ENCODE measurements around the gene FURIN.
"Not testable (repeated sequence)": the region's sequence is repeated elsewhere in the genome, so short reads cannot be mapped to it uniquely, and the experiment has no call there.

Gene FURIN

GRCh38 chr15:90868261-90868689 is at the start of gene FURIN:
Gene FURIN, plus strand, starts transcription at chr15:90868588. Its CDS starts 7,153 bp downstream, at chr15:90875741.
- peak; percentile 76 for DNase-seq

DNA sequence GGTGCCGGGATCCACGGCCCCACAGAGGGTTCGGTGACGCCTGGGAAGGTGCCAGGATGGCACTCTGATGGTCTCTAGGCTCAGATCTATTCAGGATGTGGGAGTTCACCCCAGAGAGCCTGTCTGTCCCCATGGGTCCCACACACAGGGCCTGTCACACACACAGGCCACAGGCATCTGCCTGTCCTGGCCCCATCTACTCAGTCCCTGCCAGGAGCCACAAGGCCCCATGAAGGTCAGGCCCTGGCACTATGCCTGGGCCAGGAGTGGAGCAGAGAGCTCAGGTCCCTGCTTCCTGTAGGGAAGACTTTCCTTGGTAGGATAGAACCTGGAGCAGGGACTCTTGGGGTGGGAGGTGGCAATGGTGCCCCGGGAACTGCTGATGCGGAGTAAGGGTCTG is 49.0 kb upstream of the FURIN start:
- no peak for DNase-seq

DNA sequence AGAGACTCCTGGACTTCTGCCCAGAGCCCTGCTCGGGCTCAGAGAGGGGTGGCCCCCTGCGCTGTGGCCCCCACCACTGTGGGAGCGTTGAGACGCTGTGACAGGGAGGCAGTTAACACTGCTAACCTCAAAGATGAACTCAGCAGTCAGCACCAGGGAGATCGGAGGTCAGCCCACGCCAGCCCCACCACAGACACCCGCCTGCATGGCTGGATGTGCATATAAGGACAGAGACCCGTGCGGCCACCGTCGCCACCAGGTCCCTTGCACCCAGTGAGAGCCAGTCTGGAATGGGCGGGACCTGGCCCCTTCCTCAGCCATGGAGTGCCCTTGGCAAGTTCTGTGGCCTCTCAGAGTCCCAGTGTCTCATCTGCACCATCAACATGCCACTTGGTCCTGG is 48.5 kb upstream of the FURIN start:
- DNase-seq, result no peak

GRCh38 chr15:90820481-90820880 is 47.9 kb upstream of the FURIN start:
- no peak for DNase-seq

DNA sequence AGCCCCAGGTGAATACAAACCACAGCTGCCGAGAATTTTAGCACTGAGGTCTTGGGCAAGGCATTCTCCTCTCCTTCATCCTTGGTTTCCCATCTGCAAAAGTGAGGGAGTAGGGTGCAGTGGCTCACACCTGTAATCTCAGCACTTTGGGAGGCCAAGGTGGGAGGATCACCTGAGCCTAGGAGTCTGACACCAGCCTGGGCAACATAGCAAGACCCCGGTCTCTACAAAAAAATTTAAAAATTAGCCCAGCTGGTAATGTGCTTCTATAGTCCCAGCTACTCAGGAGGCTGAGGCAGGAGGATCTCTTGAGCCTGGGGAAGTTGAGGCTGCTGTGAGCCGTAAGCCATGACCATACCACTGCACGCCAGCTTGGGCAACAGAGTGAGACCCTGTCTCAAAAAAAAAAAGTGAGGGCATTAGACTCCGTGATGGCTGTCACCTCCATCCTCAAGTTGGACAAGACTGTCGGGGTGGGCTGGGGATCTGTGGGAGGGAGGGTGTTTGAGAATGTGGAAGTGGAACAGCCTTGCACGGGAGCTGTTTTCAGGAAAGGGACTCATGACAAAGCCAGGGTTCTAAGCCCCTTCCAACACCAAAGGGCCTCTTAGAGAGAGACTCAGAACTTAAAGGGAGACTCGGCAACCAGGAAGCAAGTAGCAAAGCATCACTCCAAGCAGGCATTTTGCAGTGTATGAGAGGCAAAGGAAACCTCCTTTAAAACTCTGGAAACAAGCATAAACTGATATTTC is 46.0 kb upstream of the FURIN start:
- DNase-seq, result no peak

DNA sequence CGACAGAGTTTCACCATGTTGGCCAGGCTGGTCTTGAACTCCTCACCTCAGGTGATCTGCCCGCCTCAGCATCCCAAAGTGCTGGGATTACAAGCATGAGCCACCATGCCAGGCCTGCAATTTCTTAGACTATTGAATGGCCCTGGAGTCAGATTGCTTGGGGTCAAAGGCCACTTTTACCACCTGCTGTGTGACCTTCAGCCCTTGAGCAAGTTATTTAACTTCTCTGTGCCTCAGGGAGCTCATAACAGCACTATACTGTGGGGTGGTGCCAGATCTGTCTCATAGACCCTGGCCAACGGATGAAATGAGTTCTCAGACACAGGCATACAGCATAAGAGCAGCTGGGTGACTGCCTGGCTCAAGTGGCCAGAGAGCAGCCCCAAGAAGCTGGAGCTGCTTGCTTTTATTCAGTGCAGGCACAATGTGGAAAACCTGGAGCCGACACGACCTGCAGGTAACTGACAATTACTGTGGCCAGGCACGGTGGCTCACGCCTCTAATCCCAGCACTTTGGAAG is 44.9 kb upstream of the FURIN start:
- no peak for DNase-seq

GRCh38 chr15:90825115-90825899 is 43.1 kb upstream of the FURIN start:
- not testable (repeated sequence) for DNase-seq

DNA sequence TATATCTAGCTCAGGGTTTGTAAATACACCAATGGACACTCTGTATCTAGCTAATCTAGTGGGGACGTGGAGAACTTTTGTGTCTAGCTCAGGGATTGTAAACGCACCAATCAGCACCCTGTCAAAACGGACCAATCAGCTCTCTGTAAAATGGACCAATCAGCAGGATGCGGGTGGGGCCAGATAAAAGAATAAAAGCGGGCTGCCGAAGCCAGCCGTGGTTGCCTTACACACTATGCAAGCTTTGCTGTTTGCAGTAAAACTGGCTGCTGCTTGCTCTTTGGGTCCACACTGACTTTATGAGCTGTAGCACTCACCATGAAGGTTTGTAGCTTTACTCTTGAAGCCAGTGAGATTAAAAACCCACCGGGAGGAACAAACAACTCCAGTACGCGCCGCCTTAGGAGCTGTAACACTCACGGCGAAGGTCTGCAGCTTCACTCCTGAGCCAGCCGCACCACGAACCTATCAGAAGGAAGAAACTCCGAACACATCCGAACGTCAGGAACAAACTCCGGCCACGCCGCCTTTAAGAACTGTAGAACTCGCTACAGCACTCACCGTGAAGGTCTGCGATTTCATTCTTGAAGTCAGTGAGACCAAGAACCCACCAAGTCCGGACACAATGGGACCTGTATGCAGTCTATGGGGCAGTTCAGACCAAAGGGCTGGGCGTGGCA is 42.0 kb upstream of the FURIN start:
- DNase-seq, result not testable (repeated sequence)

DNA sequence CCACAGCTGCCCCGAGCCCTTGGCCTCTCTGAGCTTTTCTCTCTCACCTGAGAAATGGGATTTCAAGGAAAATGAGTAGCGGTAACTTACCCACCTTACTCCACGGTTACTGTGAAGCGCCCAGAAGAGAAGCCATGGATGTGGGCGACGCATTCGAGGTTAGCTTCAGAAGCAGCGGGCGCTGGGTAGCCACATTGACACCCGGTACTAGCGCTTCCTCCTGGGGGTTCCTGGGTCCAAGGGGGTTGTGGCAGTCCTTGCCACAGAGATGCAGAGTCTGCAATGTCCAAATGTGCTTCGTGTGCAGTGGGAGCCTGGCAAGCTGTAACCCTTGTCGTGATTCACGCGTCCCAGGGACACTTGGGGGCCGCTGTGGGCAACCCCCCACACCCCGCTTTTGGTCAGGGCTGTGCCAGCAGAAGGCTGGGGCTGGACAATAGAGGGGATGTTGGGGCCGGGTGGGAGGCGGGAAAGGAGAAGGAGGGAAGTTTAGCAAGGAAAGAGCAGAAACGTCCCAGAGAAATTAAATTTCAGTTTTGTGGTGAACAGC is 41.4 kb upstream of the FURIN start:
- DNase-seq, result no peak

DNA sequence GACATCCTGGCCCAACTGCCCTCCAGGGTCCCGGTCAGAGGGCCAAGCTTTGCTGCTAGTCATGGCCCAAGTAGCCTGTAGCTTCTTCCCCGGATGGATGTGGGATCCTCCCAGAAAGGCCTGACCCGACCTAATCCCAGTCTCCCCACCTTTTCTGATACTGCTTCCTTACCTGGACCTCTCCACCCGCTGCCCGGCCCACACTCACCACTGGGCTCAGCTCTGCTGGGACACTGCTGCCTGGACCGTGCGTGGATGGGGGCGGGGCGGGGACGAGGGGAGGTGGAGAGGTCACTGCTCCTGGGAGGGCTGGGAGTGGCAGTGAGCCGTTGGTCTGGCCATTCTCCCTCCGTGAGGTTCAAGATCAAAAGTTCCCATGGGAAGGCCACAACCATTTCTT is 40.3 kb upstream of the FURIN start:
- DNase-seq, result no peak

DNA sequence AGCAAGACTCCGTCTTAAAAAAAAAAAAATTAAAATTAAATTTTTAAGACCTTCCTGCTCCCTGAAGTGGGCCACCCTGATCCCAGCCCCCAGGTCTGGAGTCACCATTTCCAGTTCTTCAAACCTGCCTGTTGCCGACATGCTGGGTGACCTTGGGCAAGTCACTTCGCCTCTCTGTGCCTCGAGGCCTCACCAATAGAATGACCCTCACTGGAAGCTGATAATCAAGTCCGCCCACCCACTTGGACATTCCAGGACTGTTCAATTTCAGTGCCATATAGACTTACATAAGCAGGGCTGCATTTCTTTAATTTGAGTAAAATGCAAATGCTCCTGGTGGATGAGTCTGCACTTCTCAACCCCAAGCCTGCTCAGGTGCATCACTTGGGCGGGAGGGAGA is 39.3 kb upstream of the FURIN start:
- no peak for DNase-seq

DNA sequence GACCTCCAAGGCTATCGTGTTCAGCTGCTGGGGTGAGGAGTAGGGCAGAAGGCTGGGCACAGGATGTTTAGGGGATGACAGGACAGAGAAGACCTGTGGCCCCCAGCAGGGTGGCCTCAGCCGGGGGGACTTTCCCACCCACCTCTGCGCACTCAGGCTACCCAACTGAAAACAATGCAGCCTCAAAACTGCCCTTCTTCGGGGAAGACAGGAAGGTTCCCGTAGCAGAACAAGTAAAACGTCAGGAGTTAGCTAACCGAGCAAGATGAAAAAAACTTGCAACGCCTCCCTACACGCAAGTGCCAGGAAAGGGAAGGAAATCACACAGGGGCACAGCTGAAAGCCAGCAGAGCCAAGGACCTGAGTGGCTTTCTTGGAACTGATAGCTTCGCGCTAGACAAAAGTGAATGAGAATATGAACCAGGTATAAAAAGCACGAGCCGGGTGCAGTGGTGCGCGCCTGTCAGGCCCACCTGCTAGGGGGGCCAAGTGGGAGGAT is 38.4 kb upstream of the FURIN start:
- DNase-seq, result no peak

DNA sequence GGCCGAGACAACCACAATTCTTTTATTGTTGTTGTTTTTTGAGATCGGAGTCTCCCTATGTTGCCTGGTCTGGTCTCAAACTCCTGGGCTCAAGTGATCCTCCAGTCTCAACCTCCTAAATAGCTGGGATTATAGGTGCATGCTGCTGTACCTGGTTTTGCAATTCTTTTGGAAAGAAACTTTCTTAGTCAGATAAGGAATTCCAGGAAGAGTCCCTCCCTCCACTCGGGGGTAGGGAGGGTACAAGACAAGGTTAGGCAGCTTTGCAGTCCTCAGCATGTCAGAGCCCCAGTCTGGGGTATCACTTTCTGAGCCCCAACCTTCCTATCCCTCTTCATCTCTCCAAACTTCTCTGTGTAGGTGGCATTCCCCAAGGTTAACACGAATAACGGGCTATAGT is 33.8 kb upstream of the FURIN start:
- no peak for DNase-seq

DNA sequence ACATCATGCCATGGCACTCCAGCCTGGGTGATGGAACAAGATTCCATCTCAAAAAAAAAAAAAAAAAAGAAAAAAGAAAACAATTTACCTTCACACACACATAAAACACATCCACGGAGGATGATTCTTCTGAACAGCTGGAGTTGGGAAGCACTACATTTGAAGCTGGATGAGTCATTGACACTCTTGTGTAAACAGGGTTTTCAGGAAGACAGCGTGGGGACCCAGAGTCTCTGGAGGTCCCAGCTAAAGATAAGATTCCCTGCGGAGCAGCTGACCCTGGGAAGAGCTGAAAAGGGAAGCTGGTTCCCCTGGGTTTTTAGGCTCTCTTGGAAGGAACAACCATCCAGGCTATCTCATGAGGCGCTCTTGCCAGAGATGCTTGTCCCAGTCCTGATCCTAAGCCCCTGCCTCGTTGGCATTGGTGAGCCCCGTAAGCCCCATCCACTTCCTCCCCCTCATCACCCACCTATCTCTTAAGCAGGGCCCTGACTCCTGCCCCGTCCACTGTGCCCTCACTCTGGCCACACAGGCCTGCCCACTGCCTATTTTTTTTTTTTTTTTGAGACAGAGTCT is 32.0 kb upstream of the FURIN start:
- peak; percentile 82 for DNase-seq

GRCh38 chr15:90837094-90837493 is 31.3 kb upstream of the FURIN start:
- DNase-seq, result no peak

DNA sequence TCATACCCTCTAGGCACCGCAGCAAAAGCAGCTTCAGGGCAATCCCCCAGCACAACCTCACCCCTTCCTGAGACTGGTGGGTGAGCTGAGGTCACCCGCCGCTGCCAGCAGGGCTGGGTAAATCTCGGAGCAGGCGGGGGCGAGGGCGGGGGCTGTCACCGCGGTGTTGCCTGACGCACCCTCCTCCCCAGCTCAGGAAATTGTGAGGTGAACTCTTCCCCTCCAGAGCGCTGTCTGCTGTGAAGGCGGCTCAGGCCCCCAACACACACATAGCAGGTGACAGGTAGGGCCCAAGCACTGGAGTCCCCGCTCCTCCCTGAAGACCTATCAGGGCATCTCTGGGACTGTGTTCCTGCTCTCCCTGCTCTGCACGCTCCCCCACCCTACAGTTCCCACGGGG is 30.2 kb upstream of the FURIN start:
- no peak for DNase-seq

DNA sequence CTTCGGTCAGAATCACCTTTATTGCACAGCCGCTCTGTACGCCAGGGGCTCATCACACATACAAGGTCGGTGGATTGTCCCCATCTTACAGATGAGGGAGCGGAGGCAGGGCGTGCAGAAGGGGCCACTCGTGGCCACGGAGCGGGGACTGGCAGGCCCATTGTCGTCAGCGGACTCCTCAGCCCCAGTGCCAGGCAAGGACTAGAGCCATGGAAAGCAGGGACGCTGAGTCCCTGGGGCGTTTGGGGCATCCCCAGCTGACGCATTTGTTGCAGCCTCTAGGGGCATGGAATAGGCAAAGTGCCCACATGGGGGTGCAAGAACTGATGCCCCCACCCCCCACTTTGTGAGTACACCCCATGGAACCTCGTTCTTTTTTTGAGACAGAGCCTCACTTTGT is 29.8 kb upstream of the FURIN start:
- DNase-seq, result no peak

- DNase-seq, result peak; percentile 59
These were observed 29.0 kb upstream of the FURIN start for GRCh38 chr15:90839187-90840071.

GRCh38 chr15:90840157-90840855 is 28.1 kb upstream of the FURIN start:
- DNase-seq, result no peak

GRCh38 chr15:90840954-90841353 is 27.4 kb upstream of the FURIN start:
- no peak for DNase-seq

DNA sequence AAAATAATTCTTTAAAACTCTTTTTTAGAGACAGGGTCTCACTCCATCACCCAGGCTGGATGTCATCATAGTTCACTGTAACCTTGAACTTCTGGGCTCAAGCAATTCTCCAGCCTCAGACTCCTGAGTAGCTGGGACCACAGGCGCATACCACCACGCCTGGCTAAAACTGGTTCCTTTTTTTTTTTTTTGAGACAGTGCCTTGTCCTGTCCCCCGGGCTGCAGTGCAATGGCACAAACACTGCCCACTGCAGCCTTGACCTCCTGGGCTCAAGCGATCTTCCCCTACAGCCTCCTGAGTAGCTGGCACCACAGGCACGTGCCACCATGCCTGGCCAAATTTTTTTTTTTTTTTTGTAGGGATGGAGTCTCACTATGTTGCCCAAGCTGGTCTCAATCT is 23.7 kb upstream of the FURIN start:
- no peak for DNase-seq

All from DMS53 (cell line).